Osteocyte (in vitro differentiated cells): ENCODE results near the gene SLC22A14. TPM values are rescaled to one million over a fixed set of nuclear protein-coding genes. Genes with fewer than 3 reads are reported as not detected.

Experiments
- DNase-seq: peaks from one replicate; pipeline ENCODE4 v3.0.0; 2021; ENCODE audit warnings: mixed read lengths; ENCODE audit not compliant: unreplicated experiment; ENCODE audit errors: extremely low spot score
- H3K27ac Mint-ChIP-seq: one replicate; pipeline ENCODE4 v1.8.0; 2021; ENCODE audit warnings: mild to moderate bottlenecking, mixed read lengths; ENCODE audit not compliant: unreplicated experiment
- H3K27me3 Mint-ChIP-seq: one replicate; pipeline ENCODE4 v1.8.0; 2021; ENCODE audit warnings: mixed read lengths; ENCODE audit not compliant: unreplicated experiment
- H3K36me3 Mint-ChIP-seq: one replicate; pipeline ENCODE4 v1.8.0; 2021; ENCODE audit warnings: mixed read lengths; ENCODE audit not compliant: unreplicated experiment
- H3K4me1 Mint-ChIP-seq: one replicate; pipeline ENCODE4 v1.8.0; 2021; ENCODE audit warnings: mixed read lengths; ENCODE audit not compliant: unreplicated experiment
- H3K4me3 Mint-ChIP-seq: one replicate; pipeline ENCODE4 v1.8.0; 2021; ENCODE audit warnings: mild to moderate bottlenecking, moderate library complexity, mixed read lengths; ENCODE audit not compliant: unreplicated experiment
- H3K9me3 Mint-ChIP-seq: one replicate; pipeline ENCODE4 v1.8.0; 2021; ENCODE audit warnings: mixed read lengths; ENCODE audit not compliant: unreplicated experiment
- CTCF ChIP-seq: fragments of 200-600 bp; sonication (generic); IDR thresholded peaks from 2 replicates; pipeline ENCODE4 v1.5.0; 2021; ENCODE audit warnings: antibody characterized with exemption, mild to moderate bottlenecking, moderate library complexity
- total RNA-seq: library from RNA; stranded (reverse); gene quantifications from 2 replicates; pipeline ENCODE4 v1.2.1, GENCODE V29; 2021

SLC22A14 gene
- total RNA-seq, 1 donor from 2014 or later, result 0.30 TPM

GRCh38 chr3:38361496-38361895, 79.4 kb downstream of the SLC22A14 start:
- peaks cover 8% of the 10 kb centered on the region for H3K9me3 Mint-ChIP-seq
- no peak overlapping the region for H3K27ac Mint-ChIP-seq
- H3K27me3 Mint-ChIP-seq, result no peaks in the 10 kb centered on the region
- no peak for TF ChIP-seq CTCF
- peaks cover 19% of the 10 kb centered on the region for H3K36me3 Mint-ChIP-seq
- H3K4me3 Mint-ChIP-seq, result no peak overlapping the region
- no peak for DNase-seq
- H3K4me1 Mint-ChIP-seq, result no peaks in the 10 kb centered on the region

GRCh38 chr3:38362825-38363224, 80.7 kb downstream of the SLC22A14 start:
- Mint-ChIP-seq H3K4me3 (no peak overlapping the region), H3K9me3 (peaks cover 8% of the 10 kb centered on the region), H3K4me1 (no peaks in the 10 kb centered on the region), H3K27ac (no peak overlapping the region), H3K27me3 (no peaks in the 10 kb centered on the region), H3K36me3 (peaks cover 16% of the 10 kb centered on the region)
- TF ChIP-seq CTCF, result no peak
- no peak for DNase-seq

GRCh38 chr3:38364721-38365400, 82.8 kb downstream of the SLC22A14 start:
- no peak for TF ChIP-seq CTCF
- Mint-ChIP-seq H3K36me3 (peaks cover 17% of the 10 kb centered on the region), H3K9me3 (peaks cover 4% of the 10 kb centered on the region), H3K27ac (no peak overlapping the region), H3K4me1 (no peaks in the 10 kb centered on the region), H3K4me3 (no peak overlapping the region), H3K27me3 (no peaks in the 10 kb centered on the region)
- no peak for DNase-seq

GRCh38 chr3:38365469-38366062, 83.5 kb downstream of the SLC22A14 start:
- H3K4me1 Mint-ChIP-seq, result no peaks in the 10 kb centered on the region
- H3K27ac Mint-ChIP-seq, result no peak overlapping the region

More at GRCh38 chr3:38365469-38366062, 83.5 kb downstream of the SLC22A14 start:
- no peak for TF ChIP-seq CTCF
- DNase-seq, result no peak
- H3K27me3 Mint-ChIP-seq, result no peaks in the 10 kb centered on the region
- no peak overlapping the region for H3K4me3 Mint-ChIP-seq
- H3K9me3 Mint-ChIP-seq, result peaks cover 4% of the 10 kb centered on the region
- peaks cover 21% of the 10 kb centered on the region for H3K36me3 Mint-ChIP-seq
